ENCODE results near the gene GUCY2C. TPM values are rescaled to one million over a fixed set of nuclear protein-coding genes. Genes with fewer than 3 reads are reported as not detected.

Gene GUCY2C
- total RNA-seq, 1 donor from 2014 or later: not detected

DNA sequence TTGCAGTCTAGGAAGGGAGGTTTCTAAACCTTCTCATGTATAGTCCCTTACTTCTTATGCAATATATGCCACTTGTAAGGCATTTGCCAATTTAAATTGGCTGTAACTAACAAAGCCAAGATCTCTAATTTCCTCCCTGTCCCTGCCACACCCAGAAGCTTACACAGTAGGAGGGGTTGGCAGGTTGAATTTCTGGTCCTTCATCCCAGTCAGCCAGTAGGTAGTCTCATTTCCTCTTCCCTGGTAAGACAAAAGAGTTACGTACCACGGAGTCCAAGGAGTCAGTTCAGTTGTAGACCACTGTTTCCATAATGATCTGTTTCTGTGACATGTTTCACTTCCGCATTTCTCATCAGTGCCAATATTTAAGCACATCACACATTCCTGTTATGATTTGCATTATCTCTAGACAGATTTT, 81.7 kb downstream of the GUCY2C start:
- Mint-ChIP-seq H3K4me1 (ENCODE audit: unreplicated experiment) (no peaks in the 10 kb centered on the region), H3K4me3 (ENCODE audit: unreplicated experiment) (no peak overlapping the region), H3K9me3 (ENCODE audit: unreplicated experiment) (no peaks in the 10 kb centered on the region), H3K27me3 (ENCODE audit: unreplicated experiment) (peaks cover 15% of the 10 kb centered on the region), H3K27ac (ENCODE audit: unreplicated experiment) (no peak overlapping the region), H3K36me3 (ENCODE audit: unreplicated experiment) (no peaks in the 10 kb centered on the region)
- TF ChIP-seq, protein P1, sequence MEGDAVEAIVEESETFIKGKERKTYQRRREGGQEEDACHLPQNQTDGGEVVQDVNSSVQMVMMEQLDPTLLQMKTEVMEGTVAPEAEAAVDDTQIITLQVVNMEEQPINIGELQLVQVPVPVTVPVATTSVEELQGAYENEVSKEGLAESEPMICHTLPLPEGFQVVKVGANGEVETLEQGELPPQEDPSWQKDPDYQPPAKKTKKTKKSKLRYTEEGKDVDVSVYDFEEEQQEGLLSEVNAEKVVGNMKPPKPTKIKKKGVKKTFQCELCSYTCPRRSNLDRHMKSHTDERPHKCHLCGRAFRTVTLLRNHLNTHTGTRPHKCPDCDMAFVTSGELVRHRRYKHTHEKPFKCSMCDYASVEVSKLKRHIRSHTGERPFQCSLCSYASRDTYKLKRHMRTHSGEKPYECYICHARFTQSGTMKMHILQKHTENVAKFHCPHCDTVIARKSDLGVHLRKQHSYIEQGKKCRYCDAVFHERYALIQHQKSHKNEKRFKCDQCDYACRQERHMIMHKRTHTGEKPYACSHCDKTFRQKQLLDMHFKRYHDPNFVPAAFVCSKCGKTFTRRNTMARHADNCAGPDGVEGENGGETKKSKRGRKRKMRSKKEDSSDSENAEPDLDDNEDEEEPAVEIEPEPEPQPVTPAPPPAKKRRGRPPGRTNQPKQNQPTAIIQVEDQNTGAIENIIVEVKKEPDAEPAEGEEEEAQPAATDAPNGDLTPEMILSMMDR (IDR thresholded peaks at IDR 0.05): no peak
- no peak for DNase-seq (ENCODE audit: extremely low spot score, unreplicated experiment)

DNA sequence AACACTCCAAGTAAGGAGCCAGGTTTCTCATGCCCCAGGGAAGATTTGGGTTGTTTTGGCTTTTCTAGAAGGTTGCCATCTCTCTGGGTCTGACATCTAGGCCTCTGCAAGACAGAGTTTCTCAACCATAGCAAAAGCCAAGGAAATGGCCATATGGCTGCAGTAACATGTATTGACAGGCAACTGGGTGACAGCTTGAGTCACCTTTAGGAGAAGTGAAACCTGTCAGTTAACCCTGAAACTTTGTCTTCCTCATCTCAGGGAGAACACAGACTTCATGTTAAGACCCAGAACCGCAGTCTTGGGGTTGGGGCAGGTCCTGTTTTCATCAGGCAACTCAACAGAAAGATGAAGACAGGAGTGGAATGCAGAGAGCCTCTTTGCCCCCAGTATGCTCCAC, 82.7 kb downstream of the GUCY2C start:
- Mint-ChIP-seq H3K27me3 (ENCODE audit: unreplicated experiment) (peaks cover 13% of the 10 kb centered on the region), H3K27ac (ENCODE audit: unreplicated experiment) (no peak overlapping the region), H3K36me3 (ENCODE audit: unreplicated experiment) (no peaks in the 10 kb centered on the region), H3K4me3 (ENCODE audit: unreplicated experiment) (no peak overlapping the region), H3K9me3 (ENCODE audit: unreplicated experiment) (peaks cover 4% of the 10 kb centered on the region), H3K4me1 (ENCODE audit: unreplicated experiment) (no peaks in the 10 kb centered on the region)
- TF ChIP-seq, protein P1 (IDR thresholded peaks at IDR 0.05): no peak
- no peak for DNase-seq (ENCODE audit: extremely low spot score, unreplicated experiment)

DNA sequence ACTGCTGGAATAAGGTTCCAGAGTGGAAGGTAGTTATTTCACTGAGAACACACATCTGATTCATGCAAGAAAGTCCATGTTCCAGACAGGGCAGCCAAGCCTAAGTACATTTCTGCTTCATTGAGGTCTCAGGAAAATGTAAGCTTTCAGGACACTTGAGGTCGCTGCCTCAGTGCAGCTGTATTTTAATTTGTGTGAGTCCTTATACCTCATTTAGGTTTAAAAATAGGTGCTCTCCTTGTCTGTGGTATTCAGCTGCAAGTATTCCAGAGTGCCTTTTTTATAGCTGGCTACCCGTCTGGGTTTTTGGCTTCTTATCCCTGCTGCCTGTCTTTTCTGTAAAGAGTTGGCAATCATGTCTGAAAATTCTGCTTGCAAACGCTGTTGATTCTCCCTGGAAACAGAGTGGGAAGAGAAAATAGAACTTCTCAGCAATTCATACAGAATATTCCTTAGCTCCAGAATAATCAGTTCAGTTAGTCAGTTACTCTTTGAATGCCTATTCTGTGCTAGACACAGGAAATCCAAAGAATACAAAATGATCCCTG, 83.4 kb downstream of the GUCY2C start:
- Mint-ChIP-seq H3K9me3 (ENCODE audit: unreplicated experiment) (peaks cover 10% of the 10 kb centered on the region), H3K36me3 (ENCODE audit: unreplicated experiment) (no peaks in the 10 kb centered on the region), H3K27ac (ENCODE audit: unreplicated experiment) (no peak overlapping the region), H3K4me3 (ENCODE audit: unreplicated experiment) (no peak overlapping the region), H3K27me3 (ENCODE audit: unreplicated experiment) (peaks cover 13% of the 10 kb centered on the region), H3K4me1 (ENCODE audit: unreplicated experiment) (no peaks in the 10 kb centered on the region)
- TF ChIP-seq, protein P1 (IDR thresholded peaks at IDR 0.05): no peak
- no peak for DNase-seq (ENCODE audit: extremely low spot score, unreplicated experiment)

DNA sequence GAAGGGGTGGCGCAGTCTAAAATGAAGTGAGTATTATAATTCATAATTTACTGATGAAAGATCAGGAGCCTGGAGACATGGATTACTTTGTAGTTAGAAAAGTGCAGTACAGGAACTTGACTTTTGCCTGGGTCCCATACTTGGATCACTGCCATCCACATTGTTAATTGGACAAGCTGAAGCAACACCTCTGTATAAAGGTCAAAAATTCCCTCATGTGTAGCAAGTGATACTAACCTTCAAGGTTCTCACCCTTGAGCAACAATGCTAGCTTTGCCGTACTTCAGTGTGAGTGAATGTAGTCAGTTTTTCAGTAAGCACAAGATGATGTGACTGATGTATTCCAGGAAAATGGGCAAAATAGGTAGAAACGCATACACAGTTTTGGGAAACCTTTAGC, 84.1 kb downstream of the GUCY2C start:
- Mint-ChIP-seq H3K4me1 (ENCODE audit: unreplicated experiment) (no peaks in the 10 kb centered on the region), H3K9me3 (ENCODE audit: unreplicated experiment) (peaks cover 16% of the 10 kb centered on the region), H3K27ac (ENCODE audit: unreplicated experiment) (no peak overlapping the region), H3K27me3 (ENCODE audit: unreplicated experiment) (peaks cover 13% of the 10 kb centered on the region), H3K36me3 (ENCODE audit: unreplicated experiment) (no peaks in the 10 kb centered on the region), H3K4me3 (ENCODE audit: unreplicated experiment) (no peak overlapping the region)
- DNase-seq (ENCODE audit: extremely low spot score, unreplicated experiment): no peak
- TF ChIP-seq, protein P1 (IDR thresholded peaks at IDR 0.05): no peak

DNA sequence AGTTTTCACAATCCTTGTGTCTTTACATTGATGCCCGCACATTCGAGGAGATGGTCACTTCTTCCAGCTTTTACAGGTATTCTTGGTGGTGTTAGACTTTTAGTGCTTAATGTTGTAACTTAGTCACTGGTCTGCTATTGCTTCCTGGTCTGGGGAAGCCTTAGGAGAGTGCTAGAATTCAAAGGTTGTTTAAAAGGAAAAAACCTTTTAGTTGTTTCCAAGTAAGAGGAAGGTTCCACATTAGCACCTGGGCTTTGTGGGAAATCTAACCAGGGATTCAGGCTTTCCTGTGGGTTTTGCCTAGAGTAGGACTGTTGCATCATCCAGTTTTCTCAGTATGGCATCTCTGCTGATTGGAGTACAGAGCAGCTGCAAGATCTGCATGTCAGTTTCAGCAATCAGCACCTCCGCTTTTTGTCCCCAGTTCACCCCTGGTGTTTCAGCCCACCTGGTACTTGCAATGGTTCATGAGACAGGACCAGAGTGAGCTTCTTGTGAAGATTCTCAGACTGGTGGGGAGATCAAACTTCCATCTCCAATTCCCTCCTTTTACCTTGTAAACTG, 84.7 kb downstream of the GUCY2C start:
- H3K27ac Mint-ChIP-seq (ENCODE audit: unreplicated experiment): no peak overlapping the region
- H3K4me3 Mint-ChIP-seq (ENCODE audit: unreplicated experiment): no peak overlapping the region
- no peaks in the 10 kb centered on the region for H3K4me1 Mint-ChIP-seq (ENCODE audit: unreplicated experiment)
- peaks cover 20% of the 10 kb centered on the region for H3K9me3 Mint-ChIP-seq (ENCODE audit: unreplicated experiment)
- TF ChIP-seq, protein P1 (IDR thresholded peaks at IDR 0.05): no peak
- no peak for DNase-seq (ENCODE audit: extremely low spot score, unreplicated experiment)
- H3K27me3 Mint-ChIP-seq (ENCODE audit: unreplicated experiment): peaks cover 10% of the 10 kb centered on the region
- H3K36me3 Mint-ChIP-seq (ENCODE audit: unreplicated experiment): no peaks in the 10 kb centered on the region

All from osteocyte (in vitro differentiated cells).